ENCODE measurements around the gene PROKR2. TPM values are rescaled to one million over a fixed set of nuclear protein-coding genes. Genes with fewer than 3 reads are reported as not detected.

Gene PROKR2
- not detected in 2 replicates for total RNA-seq

DNA sequence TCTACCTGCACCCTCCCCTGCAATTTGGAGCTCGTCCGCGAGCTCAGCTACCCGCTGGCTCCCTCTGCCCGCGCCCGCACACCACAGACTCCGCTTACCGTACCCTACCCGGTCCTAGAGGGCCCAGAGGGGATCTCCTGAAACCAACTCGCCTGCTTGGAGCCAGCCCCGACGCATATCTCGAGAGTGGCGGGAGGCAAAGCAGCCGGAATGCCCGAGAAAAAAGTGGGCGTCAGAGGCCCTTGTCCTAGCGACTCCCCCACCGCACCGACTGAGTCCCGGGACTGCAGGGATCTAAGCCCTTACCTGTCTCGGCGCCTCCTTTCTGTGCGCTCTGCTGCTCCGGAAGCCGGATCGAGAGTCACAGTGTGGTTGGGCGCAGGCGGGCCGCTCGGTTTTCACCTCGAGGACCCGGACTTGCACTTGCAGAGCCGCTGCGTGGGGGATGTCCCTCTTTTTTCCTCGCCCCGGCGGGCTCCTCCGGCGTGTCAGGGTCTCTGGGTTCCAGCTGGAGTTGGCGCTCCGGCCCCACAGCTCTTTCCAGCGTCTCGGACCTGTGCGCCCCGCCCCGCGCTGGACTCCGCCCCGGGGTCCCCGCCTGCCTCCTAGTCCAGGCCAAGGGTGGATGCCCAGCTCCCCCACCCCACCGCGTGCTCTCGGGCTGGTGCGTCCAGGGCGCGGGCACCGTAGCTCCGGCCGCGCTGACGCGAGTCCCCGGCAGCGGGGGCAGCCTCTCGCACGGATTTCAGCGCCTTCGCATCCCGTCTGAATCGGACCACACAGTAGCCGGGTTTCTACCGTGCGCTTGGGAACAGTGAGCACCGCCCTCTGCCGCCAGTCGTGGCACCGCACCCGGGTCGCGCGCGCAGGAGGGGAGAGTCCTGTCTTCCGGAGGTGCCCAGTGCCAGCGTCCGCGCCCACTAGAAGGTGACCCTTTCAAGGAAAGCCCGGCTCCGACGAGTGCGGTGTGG lies at the start of gene PROKR2:
PROKR2 (minus strand) TSS at position 767 of the 971 bp plus-strand sequence. CDS start 2,585 bp downstream, outside the sequence.

Other genes with a start within 250 kb of the PROKR2 start
- 107 and 128 TPM in 2 replicates for gene TMEM230, start 203.9 kb downstream of the PROKR2 start, total RNA-seq
- 108 and 185 TPM in 2 replicates for gene PCNA, start 197.0 kb downstream of the PROKR2 start, total RNA-seq
- 14.7 and 18.6 TPM in 2 replicates for gene CDS2, start 189.9 kb downstream of the PROKR2 start, total RNA-seq

All from epithelial cell of alveolus of lung (primary cell).